GM04503 (cell line): ENCODE results near the gene FCAMR.

Experiments
- DNase-seq: peaks from one replicate; pipeline ENCODE4 v3.0.0-alpha.2; 2012; ENCODE audit warnings: low read depth

The FCAMR gene, protein sequence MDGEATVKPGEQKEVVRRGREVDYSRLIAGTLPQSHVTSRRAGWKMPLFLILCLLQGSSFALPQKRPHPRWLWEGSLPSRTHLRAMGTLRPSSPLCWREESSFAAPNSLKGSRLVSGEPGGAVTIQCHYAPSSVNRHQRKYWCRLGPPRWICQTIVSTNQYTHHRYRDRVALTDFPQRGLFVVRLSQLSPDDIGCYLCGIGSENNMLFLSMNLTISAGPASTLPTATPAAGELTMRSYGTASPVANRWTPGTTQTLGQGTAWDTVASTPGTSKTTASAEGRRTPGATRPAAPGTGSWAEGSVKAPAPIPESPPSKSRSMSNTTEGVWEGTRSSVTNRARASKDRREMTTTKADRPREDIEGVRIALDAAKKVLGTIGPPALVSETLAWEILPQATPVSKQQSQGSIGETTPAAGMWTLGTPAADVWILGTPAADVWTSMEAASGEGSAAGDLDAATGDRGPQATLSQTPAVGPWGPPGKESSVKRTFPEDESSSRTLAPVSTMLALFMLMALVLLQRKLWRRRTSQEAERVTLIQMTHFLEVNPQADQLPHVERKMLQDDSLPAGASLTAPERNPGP

DNA sequence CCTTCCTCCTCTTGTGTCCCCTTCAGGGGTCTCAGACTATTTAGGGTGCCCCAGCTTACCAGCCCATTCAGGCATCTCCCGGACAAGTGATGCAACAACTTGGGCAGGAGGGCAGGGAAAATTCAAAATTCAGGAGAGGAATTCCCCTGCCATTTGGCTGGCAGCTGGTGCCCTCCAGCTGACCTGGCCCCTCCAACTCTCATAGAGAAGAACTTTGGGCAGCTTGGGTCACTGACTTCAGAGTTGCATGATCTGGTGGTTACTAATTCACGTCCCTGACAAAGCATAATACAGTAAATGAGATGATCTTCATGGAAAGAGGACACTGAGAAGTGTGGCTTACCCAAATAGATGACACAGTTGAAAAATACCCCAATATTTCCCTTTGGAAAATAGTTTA, at the start of gene FCAMR:
Gene FCAMR (minus strand): TSS at position 15 of the 400 bp plus-strand sequence. CDS start 335 bp downstream, outside the sequence.
- DNase-seq: no peak

DNA sequence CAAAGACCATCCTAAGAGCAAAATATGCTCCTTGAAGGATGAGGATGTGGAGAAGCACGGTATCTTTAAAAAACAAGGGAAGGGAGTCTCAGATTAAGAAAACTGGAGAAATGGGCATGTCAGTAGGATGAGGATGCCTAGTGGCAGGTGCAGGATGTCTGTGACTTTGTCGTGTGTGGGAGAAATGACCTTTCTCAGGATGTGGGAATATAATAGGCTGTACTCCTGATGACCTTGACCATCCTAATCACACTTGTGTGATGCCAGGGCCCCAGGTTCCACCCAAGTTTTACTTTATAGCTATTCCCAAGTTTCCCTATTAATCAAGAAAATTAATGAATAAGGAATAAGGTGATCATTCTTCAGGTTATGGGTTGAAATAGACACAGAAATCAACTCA, 49.4 kb upstream of the FCAMR start:
- DNase-seq: no peak

DNA sequence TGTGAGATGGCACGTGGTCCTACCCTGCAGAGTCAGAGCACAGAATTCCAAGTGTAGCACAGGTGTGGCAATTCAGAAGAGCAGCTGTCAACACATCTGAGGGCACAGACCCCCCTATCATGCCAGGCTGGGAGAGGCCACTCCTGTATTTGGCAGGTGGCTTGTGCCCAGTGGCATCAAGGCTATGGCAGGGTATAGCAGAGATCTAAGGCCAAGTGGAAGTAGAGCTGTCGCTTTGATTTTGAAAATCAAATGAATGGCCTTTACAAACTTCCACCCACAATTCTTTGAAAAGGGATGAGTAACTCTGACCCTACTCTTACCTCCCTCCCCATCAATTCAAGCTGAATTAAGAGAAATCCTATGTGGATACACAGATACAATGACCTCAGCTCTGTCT, 48.9 kb upstream of the FCAMR start:
- no peak for DNase-seq

DNA sequence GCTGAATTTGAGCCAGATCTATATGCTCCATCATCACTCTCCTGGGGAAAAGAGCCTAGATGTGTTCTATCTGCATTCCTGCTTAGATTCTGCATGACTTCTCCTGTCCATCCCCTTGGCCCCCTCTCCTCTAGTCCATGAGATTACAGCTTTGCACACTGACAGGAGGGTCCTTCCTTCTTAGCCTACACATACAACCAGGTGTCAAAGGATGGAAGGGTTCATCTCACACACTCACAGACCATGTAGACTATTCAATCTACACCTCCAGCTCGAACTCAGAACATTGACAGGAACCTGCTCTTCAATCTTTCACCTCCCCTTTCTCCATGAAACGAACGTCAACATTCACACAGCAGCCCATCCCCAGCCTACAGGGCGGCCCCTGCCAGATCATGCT, 48.4 kb upstream of the FCAMR start:
- DNase-seq: no peak

DNA sequence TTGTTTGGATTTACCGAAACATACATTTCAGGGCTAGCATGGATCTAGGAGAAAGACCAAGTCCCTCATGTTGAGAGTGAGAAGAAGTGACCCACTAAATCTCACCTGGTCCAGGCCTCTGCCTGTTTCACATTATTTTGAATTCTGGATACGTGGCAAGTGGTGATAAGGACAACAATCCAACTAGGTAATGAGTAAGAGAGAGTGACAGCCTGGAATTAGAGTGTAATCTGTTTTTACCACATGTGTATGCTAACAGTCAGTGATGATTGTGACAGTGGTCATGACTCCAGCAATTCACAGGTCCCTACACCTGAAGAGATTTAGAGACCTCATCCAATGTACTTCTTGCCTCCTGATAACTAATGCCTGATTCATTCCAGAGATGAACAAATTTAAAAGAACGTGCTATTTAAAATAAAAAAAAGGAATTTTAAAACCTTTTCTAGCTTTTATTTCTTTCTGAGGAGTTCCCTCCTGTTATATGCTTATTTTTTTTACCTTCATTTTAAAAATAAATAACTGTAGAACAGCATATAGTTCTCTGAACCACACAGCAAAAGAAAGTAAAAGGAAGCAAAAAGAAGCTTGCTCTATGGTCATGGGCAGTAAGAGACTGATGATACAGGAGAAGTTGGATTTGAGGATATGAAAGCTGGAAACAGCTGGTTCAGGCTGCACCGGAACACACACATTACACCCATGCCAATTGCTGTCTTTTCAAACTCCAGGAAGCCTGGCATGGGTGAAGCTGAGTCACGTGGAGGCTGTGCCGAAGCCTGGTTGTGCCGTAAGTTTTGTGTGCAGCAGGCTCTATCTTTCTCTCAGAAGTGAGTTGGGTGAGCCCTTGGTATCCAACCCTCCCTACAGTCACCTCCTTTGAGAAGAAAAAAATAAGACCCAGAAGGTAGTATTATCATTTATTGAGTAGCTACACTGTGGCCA, 47.6 kb upstream of the FCAMR start:
- DNase-seq: no peak

DNA sequence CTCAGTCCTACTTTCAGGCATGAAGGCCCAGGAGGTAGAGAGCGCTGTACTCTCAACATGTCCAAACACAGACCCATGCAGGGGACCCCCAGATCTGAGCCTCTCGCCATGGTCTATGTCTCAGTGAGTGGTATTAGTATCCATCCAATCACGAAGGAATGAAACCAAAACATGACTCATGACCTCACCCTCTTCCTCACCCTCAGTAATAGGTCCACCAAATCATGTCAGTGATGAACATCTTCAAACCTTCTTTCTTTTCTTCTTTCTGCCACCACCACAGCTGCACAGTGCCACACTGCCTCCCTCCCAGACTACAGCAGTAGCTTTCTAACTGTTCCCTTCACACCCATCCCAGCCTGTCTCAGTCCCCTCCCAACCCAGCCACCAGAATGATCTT, 45.5 kb upstream of the FCAMR start:
- DNase-seq: no peak

DNA sequence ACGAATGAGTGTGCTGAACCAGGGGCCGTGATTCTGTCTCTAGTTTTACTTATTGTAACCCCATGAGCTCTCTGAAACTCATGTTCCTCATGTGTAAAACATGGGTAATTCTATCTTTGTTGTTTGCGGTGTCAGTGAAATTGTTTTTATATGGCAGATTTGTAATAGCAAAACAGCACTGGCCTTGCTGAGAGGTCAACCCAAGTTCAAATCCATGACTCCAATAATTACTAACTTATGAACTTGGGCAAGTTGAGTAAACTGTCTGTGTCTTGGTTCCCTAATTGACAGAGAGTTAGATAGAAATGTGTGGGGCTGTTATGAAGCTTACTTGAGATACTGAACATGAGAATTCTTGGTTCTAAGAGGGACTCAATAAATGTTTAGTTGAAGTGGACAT, 44.5 kb upstream of the FCAMR start:
- DNase-seq: no peak

DNA sequence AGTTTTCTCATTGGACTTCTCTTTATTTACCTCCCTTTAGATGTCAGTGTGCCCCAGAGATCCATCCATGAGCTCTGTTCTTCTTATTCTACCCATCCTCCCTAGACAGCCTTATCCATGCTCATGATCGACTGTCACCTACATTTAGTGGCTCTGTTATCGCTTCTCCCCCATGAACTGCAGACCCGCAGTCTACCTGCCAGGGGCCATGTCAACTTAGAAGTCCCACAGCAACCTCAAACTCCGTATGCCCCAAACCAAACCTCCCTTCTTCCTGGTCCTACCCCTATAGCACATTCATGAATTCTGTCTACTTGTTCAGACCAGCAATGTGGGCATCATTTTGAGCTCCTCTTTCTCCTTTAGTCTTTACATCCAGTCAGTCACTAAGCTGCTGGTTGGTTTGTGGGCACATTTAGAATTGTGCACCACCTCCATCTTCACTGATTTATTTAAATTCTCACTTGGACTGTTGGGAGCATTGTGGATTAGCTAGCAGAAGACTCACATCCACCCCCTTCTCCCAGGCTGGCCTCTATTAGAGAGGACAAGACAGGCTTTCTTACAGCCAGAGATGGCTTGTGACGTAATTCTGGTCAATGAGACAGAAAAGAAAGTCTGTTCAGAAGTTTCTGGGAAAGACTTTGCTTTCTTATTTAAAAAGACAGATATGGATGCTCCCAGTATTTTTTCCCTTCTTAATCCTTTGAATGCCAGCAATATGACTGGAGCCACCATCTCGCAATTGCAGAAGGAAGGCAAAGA, 43.2 kb upstream of the FCAMR start:
- no peak for DNase-seq

DNA sequence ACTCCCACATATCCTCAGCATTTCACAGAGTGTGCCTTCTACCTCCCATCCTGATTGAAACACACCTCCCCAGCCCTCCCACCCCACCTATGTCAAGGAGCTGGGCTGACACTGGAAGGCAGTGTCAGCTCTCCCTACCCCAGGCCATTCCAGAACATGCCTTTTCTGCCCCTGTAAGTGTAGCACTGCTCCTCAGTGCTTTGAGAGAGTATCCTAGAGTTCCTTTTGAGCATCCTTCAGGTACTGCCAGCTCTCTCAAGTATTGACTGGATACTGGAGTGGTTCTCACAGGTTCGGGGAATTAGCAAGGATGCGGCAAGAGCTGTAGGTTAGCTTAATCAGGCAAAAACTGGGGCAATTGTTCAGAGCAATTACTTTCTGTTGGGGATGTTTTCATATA, 40.5 kb upstream of the FCAMR start:
- DNase-seq: no peak

DNA sequence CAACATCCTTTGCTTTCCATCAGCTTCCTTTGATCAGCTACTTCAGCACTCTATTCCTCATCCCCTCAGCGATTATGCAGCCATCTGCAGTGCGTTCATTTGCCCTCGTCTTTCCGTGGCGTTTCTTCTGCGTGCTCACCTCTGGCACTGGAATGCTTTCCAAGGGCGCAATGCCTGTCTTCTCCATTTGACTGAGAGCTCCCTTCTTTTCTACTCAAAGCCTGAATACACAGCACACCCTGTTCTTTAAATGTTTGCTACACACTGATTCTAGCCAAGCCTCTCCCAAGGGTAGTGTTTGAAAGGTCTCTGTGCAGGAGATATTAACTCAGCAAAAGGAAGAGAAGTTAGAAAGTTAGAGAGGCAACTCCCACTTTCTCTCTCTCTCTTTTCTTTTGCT, 39.7 kb upstream of the FCAMR start:
- DNase-seq: no peak

DNA sequence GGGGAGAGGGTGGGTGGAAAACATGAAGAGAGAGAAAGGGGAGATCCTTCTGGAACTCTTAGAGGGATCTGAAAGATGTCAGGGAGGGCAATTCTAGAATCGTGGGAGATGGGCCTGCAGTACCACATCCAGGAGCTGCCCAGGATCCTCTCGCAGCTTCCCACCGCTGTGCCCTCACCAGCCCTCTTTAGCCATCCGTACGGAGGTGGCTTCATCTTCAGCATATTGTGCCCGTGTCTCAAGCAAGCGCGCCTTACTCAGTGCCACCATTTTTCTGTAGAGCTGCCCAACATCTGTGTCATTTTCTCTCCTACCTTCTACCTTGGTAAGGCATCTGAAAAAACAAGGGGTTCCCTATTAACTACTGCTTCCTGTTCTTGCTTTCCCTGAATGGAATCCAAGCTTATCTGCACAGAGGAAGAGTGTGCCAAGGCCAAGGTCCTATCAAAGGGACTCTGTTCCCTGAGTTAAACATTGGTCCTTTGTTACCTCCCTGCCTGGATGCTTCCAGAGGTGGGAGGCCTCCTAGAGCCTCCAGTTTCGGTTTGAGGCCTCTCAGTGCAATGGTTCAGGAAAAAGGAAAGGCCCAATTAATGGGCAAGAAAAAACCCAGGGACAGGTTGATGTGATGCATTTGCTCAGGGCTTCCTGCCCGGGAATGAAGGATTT, 39.1 kb upstream of the FCAMR start:
- DNase-seq: no peak

DNA sequence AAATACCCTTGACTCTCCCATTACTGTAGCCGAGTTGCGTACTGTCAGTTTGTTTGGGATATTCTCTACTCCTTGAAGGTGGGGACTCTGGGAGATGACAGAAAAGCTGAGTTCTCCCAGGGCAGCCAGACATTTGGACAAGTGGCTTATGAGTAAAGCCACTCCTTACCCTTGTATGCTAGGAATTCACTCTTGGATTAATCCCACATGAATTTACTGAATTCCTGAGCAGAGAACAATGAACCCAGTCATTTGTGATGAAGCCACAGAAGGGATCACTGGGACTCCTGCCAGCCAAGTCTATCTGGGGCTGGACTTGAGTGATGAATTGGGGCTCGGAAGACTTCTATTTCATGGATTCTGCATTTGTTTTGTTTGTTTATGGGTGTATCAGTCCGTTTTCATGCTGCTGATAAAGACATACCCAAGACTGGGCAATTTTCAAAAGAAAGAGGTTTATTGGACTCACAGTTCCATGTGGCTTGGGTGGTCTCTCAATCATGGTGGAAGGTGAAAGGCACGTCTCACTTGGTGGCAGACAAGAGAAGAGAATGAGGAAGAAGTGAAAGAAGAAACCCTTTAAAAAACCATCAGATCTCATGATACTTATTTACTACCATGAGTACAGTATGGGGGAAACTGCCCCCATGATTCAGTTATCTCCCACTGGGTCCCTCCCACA, 37.2 kb upstream of the FCAMR start:
- DNase-seq: peak; percentile 94

DNA sequence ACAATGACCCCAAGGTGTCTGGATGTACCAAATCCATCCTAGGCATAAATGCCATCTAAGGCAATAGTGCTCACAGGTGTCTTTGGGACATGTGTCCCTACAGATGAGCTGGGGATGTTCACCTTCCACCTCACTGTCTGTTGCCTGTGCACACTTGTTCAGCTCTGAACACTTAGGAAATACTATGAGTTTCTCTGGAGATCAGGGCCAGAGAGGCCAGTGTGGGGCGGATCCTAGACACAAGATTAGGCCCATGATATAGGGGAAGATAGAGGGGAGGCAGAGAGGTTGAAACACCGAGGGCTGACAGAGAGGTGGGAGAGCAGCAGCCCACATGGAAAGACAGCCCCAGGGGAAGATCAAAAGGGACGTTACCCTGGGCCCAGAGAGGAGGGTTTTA, 36.7 kb upstream of the FCAMR start:
- no peak for DNase-seq

DNA sequence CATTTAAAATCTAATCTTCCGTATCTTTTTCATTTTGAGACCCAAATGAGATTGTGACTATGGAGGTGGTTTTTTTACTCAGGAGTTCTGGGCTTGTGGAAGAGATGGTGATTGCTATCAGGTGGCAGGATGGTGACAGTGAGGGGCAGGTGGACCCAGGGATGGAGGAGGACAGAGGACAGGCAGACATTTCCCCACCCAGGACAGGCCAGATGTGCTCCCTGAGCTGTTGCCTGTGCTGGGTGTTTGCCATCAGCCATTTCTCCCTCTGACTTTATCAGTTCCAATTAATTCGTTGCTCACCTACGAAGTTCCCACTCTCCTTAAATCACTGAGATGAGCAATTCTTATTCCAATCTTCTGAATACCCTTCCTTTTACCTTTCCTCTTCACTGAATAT, 35.8 kb upstream of the FCAMR start:
- DNase-seq: no peak

DNA sequence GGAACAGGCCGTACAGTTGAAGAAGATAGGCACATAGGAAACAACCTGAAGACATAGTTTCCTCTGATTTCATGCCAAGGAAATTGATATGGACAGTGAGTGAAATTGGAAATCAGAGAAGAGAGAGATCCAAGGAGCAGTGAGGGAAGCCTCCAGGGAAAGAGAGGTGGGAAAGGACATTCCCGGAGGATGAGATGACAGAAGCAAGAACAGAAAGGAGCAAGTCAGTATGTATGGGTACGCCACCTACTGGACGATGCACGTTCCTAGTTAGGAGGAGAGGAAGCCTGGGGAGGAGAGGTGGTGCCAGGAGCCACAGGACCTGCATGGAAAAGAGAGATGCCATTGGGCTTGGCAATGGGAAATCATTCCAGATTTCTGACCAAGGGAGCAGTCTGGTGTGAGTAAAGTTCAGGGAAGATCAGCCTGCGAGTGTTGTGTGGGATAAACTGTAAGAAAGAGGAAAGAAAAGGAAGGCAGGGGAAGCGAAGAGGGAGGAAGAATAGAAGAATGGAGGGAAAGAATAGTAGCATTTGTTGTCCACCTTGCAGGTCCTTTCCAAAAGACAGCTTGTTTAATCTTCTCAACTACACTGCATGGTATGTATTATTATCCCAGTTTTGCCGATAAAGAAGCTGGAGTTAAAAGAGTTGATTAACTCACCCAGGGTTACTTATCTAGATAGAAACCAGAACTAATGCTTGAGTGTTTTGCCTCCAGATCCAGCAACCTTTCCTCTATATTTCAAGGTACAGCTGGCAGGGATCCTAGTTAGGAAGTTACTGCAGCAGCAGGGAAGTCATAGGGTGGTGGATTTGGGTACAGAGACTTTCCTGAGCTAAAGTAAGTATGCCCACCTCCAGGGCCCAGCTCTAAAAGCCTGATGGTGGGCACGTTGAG, 34.9 kb upstream of the FCAMR start:
- DNase-seq: no peak

DNA sequence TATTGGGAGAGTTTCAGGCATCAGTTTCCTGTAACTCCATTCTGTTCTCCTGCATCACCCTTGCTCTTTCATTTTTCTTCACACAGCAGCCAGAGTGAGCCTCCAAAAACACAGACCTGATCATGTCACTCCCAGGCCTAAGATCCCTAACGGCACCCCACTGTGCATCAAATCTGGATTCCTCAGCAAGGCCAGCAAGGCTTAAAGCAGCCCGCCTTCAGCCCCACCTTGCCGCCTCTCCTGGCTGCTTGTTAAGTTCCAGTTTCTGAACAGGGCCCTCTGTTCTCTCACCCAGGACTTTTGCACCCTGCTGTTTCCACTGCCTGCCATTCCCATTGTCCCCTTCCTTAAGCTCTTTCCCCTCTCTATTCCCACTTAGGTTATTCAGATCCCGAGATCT, 33.0 kb upstream of the FCAMR start:
- DNase-seq: no peak

DNA sequence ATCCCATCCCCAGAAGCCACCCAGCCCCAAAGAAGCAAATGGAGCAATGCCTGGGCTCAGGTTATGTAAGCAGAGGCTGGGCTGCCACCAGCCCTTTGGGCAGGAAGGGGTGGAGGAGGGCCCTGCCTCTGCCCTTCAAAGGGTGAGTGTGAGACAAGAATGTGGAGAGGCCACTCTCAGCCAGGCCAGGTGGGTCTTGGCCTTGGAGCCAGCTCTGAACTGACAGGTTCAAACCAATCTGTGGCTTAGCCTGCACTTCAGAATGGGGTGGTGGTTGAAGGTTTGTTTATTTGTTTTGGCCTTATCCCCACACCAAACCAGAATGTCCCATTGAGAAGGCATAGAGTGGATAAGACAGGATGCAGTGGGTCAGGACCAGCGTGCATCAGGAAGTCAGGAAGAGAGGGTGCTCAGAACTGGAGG, 32.5 kb upstream of the FCAMR start:
- no peak for DNase-seq

DNA sequence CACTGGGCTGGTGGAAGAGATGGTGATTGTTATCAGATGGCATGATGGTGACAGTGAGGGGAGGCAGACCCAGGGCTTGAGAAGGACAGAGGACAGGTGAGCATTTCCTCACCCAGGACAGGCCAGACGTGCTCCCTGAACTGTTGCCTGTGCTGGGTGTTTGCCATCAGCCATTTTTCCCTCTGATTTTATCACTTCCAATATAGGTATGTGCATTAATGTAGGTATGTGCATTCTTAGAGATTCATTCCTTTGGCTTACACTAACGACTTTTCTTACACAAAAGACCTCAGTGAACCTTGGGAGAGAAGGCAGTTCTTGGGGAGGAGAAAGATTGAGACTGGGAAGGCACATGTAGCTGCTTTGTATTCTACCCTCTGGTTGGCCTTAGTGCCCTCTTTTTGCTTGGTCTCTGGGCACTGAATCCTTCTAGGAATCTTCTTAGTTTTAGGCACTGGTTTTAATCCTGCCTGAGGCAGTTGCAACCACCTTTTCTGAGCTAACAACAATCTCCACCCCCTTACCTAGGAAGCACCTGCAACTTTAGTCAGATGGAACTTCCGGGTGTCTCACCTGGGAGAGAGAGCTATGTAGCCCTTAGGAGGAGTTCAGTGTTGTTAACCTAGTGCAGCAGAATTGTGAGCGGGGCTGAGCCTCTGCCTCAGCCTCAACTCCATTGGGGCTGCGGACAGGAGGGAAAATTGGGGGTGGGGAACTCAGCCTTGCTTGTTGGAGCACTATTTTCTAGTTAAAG, 31.4 kb upstream of the FCAMR start:
- no peak for DNase-seq

DNA sequence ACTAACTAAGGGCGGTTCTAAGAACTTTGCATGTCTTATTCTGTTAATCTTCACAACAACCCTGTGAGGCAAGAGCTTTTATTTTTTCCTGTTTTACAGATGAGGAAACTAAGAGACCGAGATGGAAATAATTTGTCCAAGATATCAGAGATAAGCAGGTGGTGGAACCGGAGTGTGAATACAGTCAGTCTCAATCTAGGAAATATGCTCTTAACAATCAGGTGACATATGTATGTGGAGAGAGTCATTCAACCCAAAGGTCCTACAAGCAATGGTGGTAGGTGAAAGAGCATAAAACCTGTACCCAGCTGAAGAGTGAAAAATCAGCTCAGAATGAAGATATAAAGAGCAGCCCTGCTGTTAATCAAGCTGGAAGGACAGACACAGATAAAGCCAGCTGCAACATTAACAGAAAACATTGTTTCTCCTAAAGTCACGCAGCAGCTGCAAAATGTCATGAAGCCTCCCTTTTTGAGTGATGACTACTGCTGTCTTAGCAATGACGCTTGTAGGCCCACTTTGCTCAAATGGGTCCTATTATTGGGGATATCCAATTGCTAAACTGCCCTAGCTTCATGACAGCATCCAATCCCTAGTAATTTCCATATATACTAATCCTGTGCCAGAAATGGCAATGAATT, 30.5 kb upstream of the FCAMR start:
- DNase-seq: no peak
